Lower leg skin (tissue), 4 donors: ENCODE results near the gene NOLC1. TPM values are rescaled to one million over a fixed set of nuclear protein-coding genes. Genes with fewer than 3 reads are reported as not detected.

Experiments
- DNase-seq, 2 donors: peaks; one replicate each; pipeline ENCODE4 v3.0.0-alpha.2; 2019; ENCODE audit warnings: low spot score in 2 of 2
- H3K4me3 ChIP-seq: fragments of 200-600 bp; sonication (generic); 2 replicates; pipeline ENCODE4 v1.5.1; 2017; ENCODE audit warnings: mild to moderate bottlenecking, low read depth; ENCODE audit not compliant: poor library complexity, severe bottlenecking
- CTCF ChIP-seq, 3 donors: fragments of 450-650 bp; IDR thresholded peaks; one replicate each; pipeline ENCODE4 v1.5.1; 2016; ENCODE audit warnings: antibody characterized with exemption in 3 of 3, mild to moderate bottlenecking in 3 of 3, moderate library complexity in 2 of 3
- POLR2A ChIP-seq, 2 donors: fragments of 450-650 bp; IDR thresholded peaks; one replicate each; pipeline ENCODE4 v1.6.1; 2016 to 2017; ENCODE audit warnings: antibody characterized with exemption in 2 of 2, mild to moderate bottlenecking in 1 of 2, moderate library complexity in 1 of 2
- WGBS, 2 donors: methylation state at CpG; one replicate each; pipeline ENCODE4 v1.1.5; 2018; 5-methylcytosine and 5-hydroxymethylcytosine counted together
- intact Hi-C: fragments of 100-400 bp; cut with DNase I; formaldehyde crosslinking; loops from one replicate; pipeline ENCODE4 v1.15.0; 2023; ENCODE audit warnings: low total_unique reads
- total RNA-seq, 4 donors: library from RNA; depleted of rRNA; stranded (reverse); fragments of >200 nt; gene quantifications; one replicate each; pipeline ENCODE4 v1.1.0, GENCODE V29; 2016

The NOLC1 gene
- total RNA-seq, 4 donors from 2014 or later: 25.7 to 41.9 (median 39.1) TPM

- intact Hi-C loops: no loop called here
- no peak for DNase-seq
- no peak overlapping the region for H3K4me3 ChIP-seq
- WGBS, 2 donors: 69 to 84% methylated on average over 2 of the region's 2 CpGs
- TF ChIP-seq CTCF (IDR thresholded peaks at IDR 0.05): no peak
- TF ChIP-seq POLR2A (IDR thresholded peaks at IDR 0.05): no peak
Observed at GRCh38 chr10:102196893-102197292, 44.7 kb downstream of the NOLC1 start.

GRCh38 chr10:102198027-102198426, 45.8 kb downstream of the NOLC1 start:
- intact Hi-C loops: no loop called here
- TF ChIP-seq POLR2A (IDR thresholded peaks at IDR 0.05) (no peak), CTCF (IDR thresholded peaks at IDR 0.05) (no peak)
- no peak for DNase-seq
- WGBS, 2 donors: 80 to 82% methylated on average over 2 of the region's 2 CpGs
- no peak overlapping the region for H3K4me3 ChIP-seq

- TF ChIP-seq POLR2A (IDR thresholded peaks at IDR 0.05) (no peak), CTCF (IDR thresholded peaks at IDR 0.05) (no peak)
- DNase-seq: no peak
- intact Hi-C loops: no loop called here
- H3K4me3 ChIP-seq: no peak overlapping the region
- 85 to 94% methylated on average over 9 to 31 of the region's 34 CpGs for WGBS, 2 donors
Observed at GRCh38 chr10:102200751-102201640, 48.8 kb downstream of the NOLC1 start.

GRCh38 chr10:102202386-102202785, 50.2 kb downstream of the NOLC1 start:
- DNase-seq: no peak
- no peak overlapping the region for H3K4me3 ChIP-seq
- 84 to 85% methylated on average over 1 of the region's 1 CpG for WGBS, 2 donors
- intact Hi-C loops: no loop called here
- no peak for TF ChIP-seq CTCF (IDR thresholded peaks at IDR 0.05)
- no peak for TF ChIP-seq POLR2A (IDR thresholded peaks at IDR 0.05)

- WGBS, 2 donors: 34 to 37% methylated on average over 5 of the region's 5 CpGs
- intact Hi-C loops: no loop called here
- DNase-seq: no peak
- no peak for TF ChIP-seq POLR2A (IDR thresholded peaks at IDR 0.05)
- TF ChIP-seq CTCF (IDR thresholded peaks at IDR 0.05): no peak
- H3K4me3 ChIP-seq: no peak overlapping the region
Observed at GRCh38 chr10:102208311-102209035, 56.3 kb downstream of the NOLC1 start.
